Activated CD8-positive, alpha-beta memory T cell treated with anti-CD3 and anti-CD28 coated beads, Interleukin-2, amount 50 U/mL, for 1 hour (primary cell): ENCODE data around the gene TRABD2A.
"Not testable (repeated sequence)": the region's sequence is repeated elsewhere in the genome, so short reads cannot be mapped to it uniquely, and the experiment has no call there.

Source experiments
- DNase-seq: peaks from one replicate; pipeline ENCODE4 v3.0.0-alpha.2; 2020; ENCODE audit errors: extremely low read depth

TRABD2A gene

DNA sequence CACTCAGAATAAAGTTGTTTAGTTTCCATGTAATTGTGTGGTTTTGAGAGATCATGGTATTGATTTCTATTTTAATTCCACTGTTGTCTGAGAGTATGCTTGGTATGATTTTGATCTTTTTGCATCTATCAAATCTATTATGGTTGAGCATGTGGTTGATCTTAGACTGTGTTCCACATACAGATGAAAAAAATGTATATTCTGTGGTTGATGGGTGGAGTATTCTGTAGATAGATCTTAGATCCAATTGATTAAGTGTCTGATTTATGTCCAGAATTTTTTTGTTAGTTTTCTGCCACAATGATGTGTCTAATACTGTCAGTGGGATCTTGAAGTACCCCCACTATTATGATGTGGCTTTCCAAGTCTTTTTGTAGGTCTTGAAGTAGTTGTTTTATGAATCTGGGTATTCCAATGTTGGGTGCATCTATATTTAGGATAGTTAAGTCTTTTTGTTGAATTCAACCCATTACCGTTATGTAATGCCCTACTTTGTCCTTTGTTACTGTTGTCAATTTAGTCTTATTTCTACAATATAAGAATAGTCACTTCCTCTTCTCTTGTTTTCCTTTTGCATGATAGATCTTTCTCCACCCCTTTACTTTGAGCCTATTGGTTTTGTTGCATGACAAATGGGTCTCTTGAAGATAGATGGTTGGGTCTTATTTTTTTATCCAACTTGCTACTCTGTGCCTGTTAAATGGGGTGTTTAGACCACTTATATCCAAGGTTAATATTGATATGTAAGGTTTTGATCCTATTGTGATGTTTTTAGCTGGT, 101.8 kb downstream of the TRABD2A start:
- no peak for DNase-seq

DNA sequence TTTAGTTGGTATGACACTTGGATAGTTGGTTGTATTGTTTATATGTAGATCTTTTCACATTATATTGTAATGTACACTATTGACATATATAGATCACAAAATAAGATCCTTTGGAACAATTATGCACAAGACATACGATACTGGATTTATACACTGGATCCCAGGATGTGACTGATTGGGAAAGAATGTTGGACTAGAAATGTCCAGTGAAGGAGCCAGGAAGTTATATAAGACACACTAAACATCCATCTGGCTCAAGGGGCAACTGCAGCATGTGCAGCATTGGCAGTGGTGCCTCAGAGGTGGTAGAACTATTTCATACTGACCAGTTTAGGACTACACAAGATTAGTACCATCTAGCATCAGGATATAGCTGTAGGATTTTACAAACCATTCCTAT, 104.9 kb downstream of the TRABD2A start:
- no peak for DNase-seq

DNA sequence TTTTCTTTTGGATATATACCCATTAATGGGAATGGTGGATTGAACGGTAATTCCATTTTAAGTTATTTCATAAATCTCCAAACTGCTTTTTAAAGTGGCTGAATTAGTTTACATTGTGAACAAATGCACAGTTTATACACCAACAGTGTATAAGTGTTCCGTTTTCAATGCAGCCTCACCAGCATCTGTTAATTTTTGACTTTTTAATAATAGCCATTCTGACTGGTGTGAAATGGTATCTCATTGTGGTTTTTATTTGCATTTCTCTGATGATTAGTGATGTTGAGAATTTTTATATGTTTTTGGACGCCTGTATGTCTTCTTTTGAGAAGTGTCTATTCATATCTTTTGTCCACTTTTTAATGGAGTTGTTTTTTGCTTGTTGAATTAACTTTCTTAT, 107.3 kb downstream of the TRABD2A start:
- not testable (repeated sequence) for DNase-seq
